OCI-LY7 (cell line): Measurements from ENCODE around the gene EMC8. TPM values are rescaled to one million over a fixed set of nuclear protein-coding genes. Genes with fewer than 3 reads are reported as not detected.

Experiments used
- BruUV-seq: library from RNA; stranded (reverse); fragments of 400-500 nt; replicated peaks from 2 replicates; lab custom pipeline; 2021; lab: Mats Ljungman, UMichigan
- CTCF ChIA-PET: fragments of 300-600 bp; sonication (Branson Sonifier 250); formaldehyde crosslinking; loops from one replicate; lab custom pipeline; 2022; ENCODE audit warnings: antibody characterized with exemption; ENCODE audit not compliant: unreplicated experiment; lab: Charles Lee
- POLR2A ChIA-PET: fragments of 300-600 bp; sonication (Branson Sonifier 250); formaldehyde crosslinking; loops from one replicate; lab custom pipeline; 2022; ENCODE audit warnings: antibody characterized with exemption; lab: Charles Lee
- DNase-seq: peaks from one replicate; pipeline ENCODE4 v3.0.0-alpha.2; 2015; ENCODE audit warnings: low spot score
- H2AFZ ChIP-seq: fragments of 200-600 bp; sonication (generic), shearing (Covaris generic); 2 replicates; pipeline ENCODE4 v1.6.1; 2014; ENCODE audit warnings: mild to moderate bottlenecking, antibody characterized with exemption, low read length, moderate library complexity
- H3K27ac ChIP-seq: fragments of 200-600 bp; sonication (generic); 2 replicates; pipeline ENCODE4 v1.5.1; 2014; ENCODE audit warnings: mixed run types, low read depth, mild to moderate bottlenecking, moderate library complexity, low read length, inconsistent platforms; ENCODE audit not compliant: poor library complexity, severe bottlenecking
- H3K36me3 ChIP-seq: fragments of 200-600 bp; sonication (generic); 2 replicates; pipeline ENCODE4 v1.6.1; 2014; ENCODE audit warnings: mild to moderate bottlenecking, antibody characterized with exemption, low read length, moderate library complexity, mixed read lengths; ENCODE audit not compliant: insufficient read depth
- H3K4me1 ChIP-seq: fragments of 200-600 bp; sonication (generic); 2 replicates; pipeline ENCODE4 v1.5.1; 2014; ENCODE audit warnings: mild to moderate bottlenecking, low read length; ENCODE audit not compliant: insufficient read depth, poor library complexity, severe bottlenecking
- H3K4me2 ChIP-seq: fragments of 200-600 bp; sonication (generic); 2 replicates; pipeline ENCODE4 v1.6.1; 2014; ENCODE audit warnings: mild to moderate bottlenecking, low read length
- H3K4me3 ChIP-seq: fragments of 200-600 bp; sonication (generic); 2 replicates; pipeline ENCODE4 v1.5.1; 2014; ENCODE audit warnings: mild to moderate bottlenecking, low read depth, low read length; ENCODE audit not compliant: poor library complexity, severe bottlenecking
- H3K79me2 ChIP-seq: fragments of 200-600 bp; sonication (generic); 2 replicates; pipeline ENCODE4 v1.6.1; 2016; ENCODE audit warnings: low read depth, mild to moderate bottlenecking, low read length, moderate library complexity, mixed read lengths; ENCODE audit not compliant: insufficient read depth
- H3K9me2 ChIP-seq: fragments of 200-600 bp; sonication (generic); 2 replicates; pipeline ENCODE4 v1.6.1; 2016; ENCODE audit warnings: mild to moderate bottlenecking, low read length, mixed read lengths; ENCODE audit not compliant: insufficient read depth
- H3K9me3 ChIP-seq: fragments of 200-600 bp; sonication (generic); 2 replicates; pipeline ENCODE4 v1.6.1; 2014; ENCODE audit warnings: mild to moderate bottlenecking, mixed run types, low read length, mixed read lengths
- H4K20me1 ChIP-seq: fragments of 200-600 bp; sonication (generic); 2 replicates; pipeline ENCODE4 v1.6.1; 2014; ENCODE audit warnings: mild to moderate bottlenecking, antibody characterized with exemption, low read length, moderate library complexity, mixed read lengths; ENCODE audit not compliant: insufficient read depth
- CTCF ChIP-seq: fragments of 200-600 bp; sonication (generic); conservative IDR thresholded peaks from 2 replicates; pipeline ENCODE4 v1.5.1; 2014; ENCODE audit warnings: mild to moderate bottlenecking, antibody characterized with exemption, low read length, moderate library complexity, mixed read lengths
- EZH2phosphoT487 ChIP-seq: fragments of 200-600 bp; sonication (generic); IDR thresholded peaks from 2 replicates; pipeline ENCODE4 v1.6.1; 2018; ENCODE audit warnings: low read depth, borderline replicate concordance, mild to moderate bottlenecking, mixed run types, antibody characterized with exemption, low read length, moderate library complexity, mixed read lengths
- intact Hi-C: fragments of 100-400 bp; cut with micrococcal nuclease; formaldehyde crosslinking; loops from one replicate; pipeline ENCODE4 v1.10.0; 2022; ENCODE audit not compliant: unreplicated experiment
- total RNA-seq, 2 experiments: library from RNA; depleted of rRNA in 1 of 2; stranded (reverse); fragments of >200 nt in 1 of 2; shearing (Covaris generic) in 1 of 2; gene quantifications; 2 replicates each; pipeline ENCODE4 v1.2.3, GENCODE V29; 2014 to 2022

EMC8 gene
- total RNA-seq, 2 experiments from 2014 or later, result 47.5 to 54.0 TPM

GRCh38 chr16:85812031-85812807, 12.9 kb upstream of the EMC8 start:
- Histone ChIP-seq H3K27ac (no peak overlapping the region), H3K4me3 (no peak overlapping the region), H3K9me3 (no peaks in the 10 kb centered on the region), H4K20me1 (no peaks in the 10 kb centered on the region), H3K4me2 (no peak overlapping the region), H3K79me2 (no peaks in the 10 kb centered on the region), H3K4me1 (no peaks in the 10 kb centered on the region), H3K9me2 (no peaks in the 10 kb centered on the region), H3K36me3 (peaks cover 2% of the 10 kb centered on the region), H2AFZ (no peak overlapping the region)
- no peak for TF ChIP-seq EZH2phosphoT487
- no peak for TF ChIP-seq CTCF
- ChIA-PET CTCF (no interaction called here), POLR2A (interaction anchor here (1.5 kb wide), 1 partner anchor 12 kb away, joined by 3 read pairs; no protein-coding TSS in a partner anchor)
- BruUV-seq, result no TSS peak
- intact Hi-C loops, result no loop called here
- DNase-seq, result no peak

DNA sequence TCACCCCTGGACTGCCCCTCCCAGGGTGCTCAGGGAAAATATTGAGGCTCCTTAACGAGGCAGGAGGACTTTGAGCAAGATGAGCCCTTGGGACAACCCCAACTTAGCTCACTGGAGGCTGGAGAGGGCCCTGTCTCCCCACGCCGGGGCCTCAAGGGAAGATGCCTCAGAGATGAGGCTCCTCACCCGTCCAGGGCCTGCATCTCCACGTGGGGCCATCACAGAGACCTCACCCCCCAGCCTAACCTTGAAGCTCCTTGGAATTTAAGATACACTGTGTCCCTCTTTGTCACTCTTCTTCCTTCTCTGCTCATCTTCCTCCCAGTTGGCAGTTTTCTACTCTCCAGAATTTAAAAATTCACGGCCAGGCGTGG, 11.4 kb upstream of the EMC8 start:
- no peak for DNase-seq
- H3K4me2 ChIP-seq, result no peak overlapping the region
- no peaks in the 10 kb centered on the region for H3K9me2 ChIP-seq
- peaks cover 17% of the 10 kb centered on the region for H3K36me3 ChIP-seq
- intact Hi-C loops, result no loop called here
- no peak overlapping the region for H3K4me3 ChIP-seq
- H4K20me1 ChIP-seq, result no peaks in the 10 kb centered on the region
- ChIA-PET POLR2A (interaction anchor here (1.5 kb wide), 1 partner anchor 10 kb away, joined by 3 read pairs; no protein-coding TSS in a partner anchor), CTCF (no interaction called here)
- H2AFZ ChIP-seq, result no peak overlapping the region
- no peaks in the 10 kb centered on the region for H3K4me1 ChIP-seq
- no peak overlapping the region for H3K27ac ChIP-seq
- no TSS peak for BruUV-seq
- H3K9me3 ChIP-seq, result no peaks in the 10 kb centered on the region
- TF ChIP-seq CTCF, result no peak
- TF ChIP-seq EZH2phosphoT487, result no peak
- no peaks in the 10 kb centered on the region for H3K79me2 ChIP-seq
